HepG2 (cell line): ENCODE data around the gene CD200. TPM values are rescaled to one million over a fixed set of nuclear protein-coding genes. Genes with fewer than 3 reads are reported as not detected.

ENCODE experiments used
- ATAC-seq: fragments of 200-7000 bp; cut with Tn5 transposase; 3 replicates; pipeline ENCODE4 v1.9.1; 2020; ENCODE audit warnings: mild to moderate bottlenecking, moderate library complexity
- BruUV-seq: library from RNA; stranded (reverse); fragments of 400-500 nt; replicated peaks from 2 replicates; lab custom pipeline; 2021; lab: Mats Ljungman, UMichigan
- CTCF ChIA-PET: fragments of 300-600 bp; formaldehyde crosslinking; extraction: SDS; loops from one replicate; lab custom pipeline; 2021; ENCODE audit warnings: low total read pairs, inconsistent platforms, low intra/inter-chr PET ratio; lab: Yijun Ruan, JAX
- POLR2A ChIA-PET: fragments of 350-600 bp; sonication (Branson Sonifier 250); formaldehyde crosslinking; loops from one replicate; lab custom pipeline; 2020; ENCODE audit warnings: antibody characterized with exemption, inconsistent platforms; lab: Yijun Ruan, JAX
- DNase-seq: peaks from one replicate; pipeline ENCODE4 v3.0.0-alpha.2; 2015; ENCODE audit warnings: low spot score
- FAIRE-seq: peaks from 3 replicates; lab custom pipeline; 2011; peaks lifted over from hg19 to GRCh38; lab: Jason Lieb, UNC
- H2AFZ ChIP-seq: one replicate; pipeline ENCODE4 v1.6.1; 2011; ENCODE audit warnings: low read length, inconsistent platforms
- H3K27ac ChIP-seq: fragments of 300-600 bp; 3 replicates; pipeline ENCODE4 v1.8.0; 2011; ENCODE audit warnings: mixed run types, mild to moderate bottlenecking, mixed read lengths, low read length, inconsistent platforms; ENCODE audit not compliant: insufficient read depth; ENCODE audit errors: extremely low read length
- H3K27me3 ChIP-seq, 2 experiments: fragments of 200-600 bp in 1 of 2; 2 replicates in 1 of 2; 3 replicates in 1 of 2; pipeline versions ENCODE4 v1.6.0 to v1.8.0; 2011; ENCODE audit warnings: low read length in 2 of 2, mild to moderate bottlenecking in 2 of 2, moderate library complexity in 2 of 2, inconsistent platforms in 1 of 2; ENCODE audit not compliant: insufficient read depth in 2 of 2, control insufficient read depth in 1 of 2
- H3K36me3 ChIP-seq, 2 experiments: fragments of 200-600 bp in 1 of 2; replicated peaks in 1 of 2; 2 replicates in 1 of 2; 3 replicates in 1 of 2; pipeline versions ENCODE4 v1.5.1 to v1.8.0; 2011; ENCODE audit warnings: low read length in 2 of 2, inconsistent platforms in 1 of 2; ENCODE audit not compliant: insufficient read depth in 2 of 2, control insufficient read depth in 1 of 2
- H3K4me1 ChIP-seq: 2 replicates; pipeline ENCODE4 v1.5.1; 2012; ENCODE audit warnings: low read length, inconsistent platforms; ENCODE audit not compliant: insufficient read depth
- H3K4me2 ChIP-seq: 2 replicates; pipeline ENCODE4 v1.6.0; 2011; ENCODE audit warnings: low read depth, low read length, inconsistent platforms
- H3K4me3 ChIP-seq, 3 experiments: fragments of 200-600 bp in 1 of 3; sonication (generic), shearing (Covaris generic) in 1 of 3; replicated peaks in 1 of 3; 2 replicates each; pipeline ENCODE4 v1.5.1; 2011 to 2016; ENCODE audit warnings: low read length in 3 of 3, inconsistent platforms in 2 of 3, low read depth in 2 of 3, mild to moderate bottlenecking in 2 of 3, control low read depth in 1 of 3, mixed read lengths in 1 of 3; ENCODE audit not compliant: insufficient read depth in 1 of 3
- H3K79me2 ChIP-seq: one replicate; pipeline ENCODE4 v1.6.1; 2011; ENCODE audit warnings: low read length, inconsistent platforms; ENCODE audit not compliant: insufficient read depth
- H3K9ac ChIP-seq: 2 replicates; pipeline ENCODE4 v1.6.0; 2011; ENCODE audit warnings: mild to moderate bottlenecking, low read depth, low read length, inconsistent platforms; ENCODE audit not compliant: insufficient read depth
- H3K9me3 ChIP-seq: 2 replicates; pipeline ENCODE4 v1.5.1; 2012; ENCODE audit warnings: mild to moderate bottlenecking, low read length
- H4K20me1 ChIP-seq: 2 replicates; pipeline ENCODE4 v1.6.0; 2011; ENCODE audit warnings: inconsistent platforms, mild to moderate bottlenecking, low read length, moderate library complexity; ENCODE audit not compliant: insufficient read depth
- NCOA2 ChIP-seq: sonication (generic); formaldehyde crosslinking; IDR thresholded peaks from 2 replicates; pipeline ENCODE4 v1.8.0; 2022; ENCODE audit warnings: inconsistent platforms
- XRCC5 ChIP-seq: fragments of 200-400 bp; formaldehyde crosslinking; optimal IDR thresholded peaks from 2 replicates; pipeline ENCODE3; 2017; ENCODE audit warnings: mild to moderate bottlenecking, low read length
- ZNF138 ChIP-seq: sonication (generic); formaldehyde crosslinking; IDR thresholded peaks from 2 replicates; pipeline ENCODE4 v1.5.0; 2020; ENCODE audit warnings: mild to moderate bottlenecking, low read depth, missing genetic modification reagents
- ZNF318 ChIP-seq: sonication (generic); formaldehyde crosslinking; IDR thresholded peaks from 2 replicates; pipeline ENCODE4 v1.4.0; 2020; ENCODE audit warnings: mild to moderate bottlenecking, missing genetic modification reagents
- ZNF720 ChIP-seq: sonication (generic); formaldehyde crosslinking; IDR thresholded peaks from 2 replicates; pipeline ENCODE4 v1.4.0; 2020; ENCODE audit warnings: missing genetic modification reagents
- ZNF724P ChIP-seq: sonication (generic); formaldehyde crosslinking; IDR thresholded peaks from 2 replicates; pipeline ENCODE4 v1.8.0; 2022; ENCODE audit warnings: missing genetic modification reagents, borderline replicate concordance
- WGBS: methylation state at CpG from one replicate; pipeline ENCODE4 v1.1.6; 2017; ENCODE audit warnings: low lambda C conversion rate; 5-methylcytosine and 5-hydroxymethylcytosine counted together
- in situ Hi-C: cut with HindIII; loops from 2 replicates; pipeline ENCODE4 v1.10.0; 2017; ENCODE audit warnings: low pct_unique_long_range_greater_than_20kb; ENCODE audit not compliant: extremely low pct_ligation_motif_present
- intact Hi-C: fragments of 100-400 bp; cut with micrococcal nuclease; formaldehyde crosslinking; loops from one replicate; pipeline ENCODE4 v1.10.0; 2022; ENCODE audit not compliant: unreplicated experiment
- polyA plus RNA-seq, 8 experiments: library from polyadenylated mRNA; depleted of rRNA in 3 of 8; stranded (reverse) in 7 of 8; unstranded in 1 of 8; fragments of >200 nt; fragmentation: Illumina TruSeq in 4 of 8; extraction: Trizol in 4 of 8; gene quantifications; 2 replicates each; pipeline versions ENCODE4 v1.2.1 to v1.2.3, GENCODE V29; 2011 to 2016; ENCODE audit warnings: low read depth in 4 of 8, missing spikeins in 1 of 8, mixed read lengths in 1 of 8; ENCODE audit not compliant: insufficient read depth in 1 of 8
- total RNA-seq, 5 experiments: library from RNA; depleted of rRNA; stranded (reverse); fragments of >200 nt; fragmentation: Illumina TruSeq; extraction: Trizol; gene quantifications; 2 replicates each; pipeline ENCODE4 v1.2.3, GENCODE V29; 2016; ENCODE audit warnings: low read depth in 1 of 5
- TF ChIP-seq, protein P1 (sequence below): sonication (generic); formaldehyde crosslinking; IDR thresholded peaks from 2 replicates; pipeline ENCODE4 v1.4.0; 2020; ENCODE audit warnings: missing genetic modification reagents

The CD200 gene
- total and polyA plus RNA-seq, 2 of the 13 experiments (the other 11 are each of a cell fraction or from before 2014, with no cell fraction given): not detected

- H3K4me2 ChIP-seq: no peak overlapping the region
- in situ Hi-C loops: no loop called here
- TF ChIP-seq ZNF720 (CRISPR knock-in tag) (no peak), ZNF318 (no peak), XRCC5 (no peak), NCOA2 (CRISPR knock-in tag) (no peak), ZNF724P (CRISPR knock-in tag) (no peak), ZNF138 (no peak)
- TF ChIP-seq, protein P1, sequence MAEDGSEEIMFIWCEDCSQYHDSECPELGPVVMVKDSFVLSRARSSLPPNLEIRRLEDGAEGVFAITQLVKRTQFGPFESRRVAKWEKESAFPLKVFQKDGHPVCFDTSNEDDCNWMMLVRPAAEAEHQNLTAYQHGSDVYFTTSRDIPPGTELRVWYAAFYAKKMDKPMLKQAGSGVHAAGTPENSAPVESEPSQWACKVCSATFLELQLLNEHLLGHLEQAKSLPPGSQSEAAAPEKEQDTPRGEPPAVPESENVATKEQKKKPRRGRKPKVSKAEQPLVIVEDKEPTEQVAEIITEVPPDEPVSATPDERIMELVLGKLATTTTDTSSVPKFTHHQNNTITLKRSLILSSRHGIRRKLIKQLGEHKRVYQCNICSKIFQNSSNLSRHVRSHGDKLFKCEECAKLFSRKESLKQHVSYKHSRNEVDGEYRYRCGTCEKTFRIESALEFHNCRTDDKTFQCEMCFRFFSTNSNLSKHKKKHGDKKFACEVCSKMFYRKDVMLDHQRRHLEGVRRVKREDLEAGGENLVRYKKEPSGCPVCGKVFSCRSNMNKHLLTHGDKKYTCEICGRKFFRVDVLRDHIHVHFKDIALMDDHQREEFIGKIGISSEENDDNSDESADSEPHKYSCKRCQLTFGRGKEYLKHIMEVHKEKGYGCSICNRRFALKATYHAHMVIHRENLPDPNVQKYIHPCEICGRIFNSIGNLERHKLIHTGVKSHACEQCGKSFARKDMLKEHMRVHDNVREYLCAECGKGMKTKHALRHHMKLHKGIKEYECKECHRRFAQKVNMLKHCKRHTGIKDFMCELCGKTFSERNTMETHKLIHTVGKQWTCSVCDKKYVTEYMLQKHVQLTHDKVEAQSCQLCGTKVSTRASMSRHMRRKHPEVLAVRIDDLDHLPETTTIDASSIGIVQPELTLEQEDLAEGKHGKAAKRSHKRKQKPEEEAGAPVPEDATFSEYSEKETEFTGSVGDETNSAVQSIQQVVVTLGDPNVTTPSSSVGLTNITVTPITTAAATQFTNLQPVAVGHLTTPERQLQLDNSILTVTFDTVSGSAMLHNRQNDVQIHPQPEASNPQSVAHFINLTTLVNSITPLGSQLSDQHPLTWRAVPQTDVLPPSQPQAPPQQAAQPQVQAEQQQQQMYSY (CRISPR knock-in tag): no peak
- TF ChIP-seq, all 625 proteins: peak for 0
- Histone ChIP-seq H3K27me3 (peaks cover 0 to 11% of the 10 kb centered on the region in 2 experiments; a peak in 3 of 5 replicates), H2AFZ (no peak overlapping the region), H3K27ac (no peak overlapping the region), H3K79me2 (no peaks in the 10 kb centered on the region), H3K9ac (no peak overlapping the region), H3K4me3 (no peak overlapping the region), H3K9me3 (no peaks in the 10 kb centered on the region), H4K20me1 (no peaks in the 10 kb centered on the region), H3K36me3 (no peaks in the 10 kb centered on the region), H3K4me1 (no peaks in the 10 kb centered on the region)
- no peak for FAIRE-seq
- DNase-seq: no peak
- POLR2A ChIA-PET: no interaction called here
- CTCF ChIA-PET: no interaction called here
- no peak for ATAC-seq
- BruUV-seq: no TSS peak
- 38% methylated on average over 4 of the region's 4 CpGs for WGBS
- intact Hi-C loops: no loop called here
Measured at GRCh38 chr3:112331851-112332250, 1.1 kb upstream of the CD200 start.
